Measurements from ENCODE around the gene SAMM50.
A peak's percentile ranks its signal among the peaks of the same experiment; 100 is the strongest.

The SAMM50 gene

GRCh38 chr22:43955040-43955882 lies at the start of gene SAMM50:
Gene SAMM50, plus strand, starts transcription at chr22:43955442. Its CDS starts 136 bp downstream, at chr22:43955578.
- peak; percentile 78 for DNase-seq

- no peak for DNase-seq
These were observed 49.6 kb upstream of the SAMM50 start for GRCh38 chr22:43905681-43906080.

DNA sequence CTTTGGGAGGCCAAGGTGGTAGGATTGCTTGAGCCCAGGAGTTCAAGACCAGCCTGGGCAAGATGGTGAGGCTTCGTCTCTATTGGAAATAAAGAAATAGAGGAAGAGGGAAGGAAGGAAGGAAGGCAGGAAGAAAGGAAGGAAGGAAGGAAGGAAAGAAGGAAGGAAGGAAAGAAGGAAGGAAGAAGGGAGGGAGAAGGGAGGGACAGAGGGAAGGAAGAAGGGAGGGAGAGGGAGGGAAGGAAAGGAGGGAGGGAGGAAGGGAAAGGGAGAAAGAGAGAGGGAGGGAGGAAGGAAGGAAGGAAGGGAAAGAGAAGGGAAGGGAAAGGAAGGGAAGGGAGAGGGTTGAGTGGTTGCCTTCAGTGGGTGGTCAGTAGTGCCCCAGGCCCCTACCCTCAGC lies 45.5 kb upstream of the SAMM50 start:
- no peak for DNase-seq

- DNase-seq: no peak
These were observed 45.0 kb upstream of the SAMM50 start for GRCh38 chr22:43910178-43910695.

- no peak for DNase-seq
These were observed 43.9 kb upstream of the SAMM50 start for GRCh38 chr22:43911351-43911750.

- DNase-seq: no peak
These were observed 37.7 kb upstream of the SAMM50 start for GRCh38 chr22:43917521-43917920.

- DNase-seq: no peak
These were observed 35.9 kb upstream of the SAMM50 start for GRCh38 chr22:43919106-43919973.

GRCh38 chr22:43921370-43921769 lies 33.9 kb upstream of the SAMM50 start:
- no peak for DNase-seq

- no peak for DNase-seq
These were observed 33.1 kb upstream of the SAMM50 start for GRCh38 chr22:43922123-43922522.

DNA sequence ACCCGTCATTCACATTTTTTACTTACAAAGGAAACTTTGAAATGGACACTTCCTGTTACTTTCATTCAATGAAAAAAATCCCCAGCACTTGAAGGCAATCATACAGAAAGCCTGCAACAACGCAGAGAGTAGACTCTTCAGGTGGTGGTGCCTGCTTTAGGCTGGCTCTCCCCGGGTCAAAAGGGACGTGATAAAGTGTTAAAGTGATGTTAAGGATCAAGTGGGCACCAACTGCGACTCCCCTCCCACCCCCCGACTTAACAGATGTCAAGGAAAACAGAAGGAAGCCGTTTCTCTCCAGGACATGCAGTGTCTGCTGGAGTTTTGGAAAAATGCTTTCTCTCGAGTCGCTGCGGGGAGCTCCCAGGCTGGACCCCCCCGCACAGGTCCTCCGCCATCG lies 32.1 kb upstream of the SAMM50 start:
- DNase-seq: no peak

DNA sequence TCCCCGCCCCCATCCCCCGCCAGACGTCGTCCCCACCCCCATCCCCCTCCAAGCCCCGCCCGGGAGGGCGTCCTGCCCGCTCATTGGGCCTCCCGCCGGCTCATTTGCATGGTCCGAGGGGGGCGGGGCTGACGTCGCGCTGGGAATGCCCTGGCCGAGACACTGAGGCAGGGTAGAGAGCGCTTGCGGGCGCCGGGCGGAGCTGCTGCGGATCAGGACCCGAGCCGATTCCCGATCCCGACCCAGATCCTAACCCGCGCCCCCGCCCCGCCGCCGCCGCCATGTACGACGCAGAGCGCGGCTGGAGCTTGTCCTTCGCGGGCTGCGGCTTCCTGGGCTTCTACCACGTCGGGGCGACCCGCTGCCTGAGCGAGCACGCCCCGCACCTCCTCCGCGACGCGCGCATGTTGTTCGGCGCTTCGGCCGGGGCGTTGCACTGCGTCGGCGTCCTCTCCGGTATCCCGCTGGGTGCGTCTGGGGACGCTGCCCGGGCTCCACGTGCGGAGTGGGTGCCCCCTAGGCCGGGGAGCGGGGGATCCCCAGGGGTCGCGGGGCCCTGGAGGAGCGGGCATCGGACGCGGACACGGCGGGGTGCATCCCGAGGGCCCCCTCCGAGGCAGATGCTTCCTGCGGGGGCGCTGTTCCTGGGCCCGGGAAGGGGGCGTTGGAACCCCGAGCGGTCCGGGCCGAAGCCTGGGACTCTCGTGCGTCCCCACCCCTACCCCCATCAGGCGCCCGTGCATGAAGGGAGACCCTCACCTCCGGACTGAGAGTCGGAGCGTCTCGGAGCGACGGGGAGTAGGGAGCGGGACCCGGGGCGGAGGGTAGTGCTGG lies 31.4 kb upstream of the SAMM50 start, which contains the start of gene PNPLA3:
Gene PNPLA3, plus strand, starts transcription at position 175 of the 834 bp plus-strand sequence. Its CDS starts 107 bp downstream, at position 282.
- peak; percentile 65 for DNase-seq

- no peak for DNase-seq
These were observed 30.4 kb upstream of the SAMM50 start for GRCh38 chr22:43924877-43925276.

DNA sequence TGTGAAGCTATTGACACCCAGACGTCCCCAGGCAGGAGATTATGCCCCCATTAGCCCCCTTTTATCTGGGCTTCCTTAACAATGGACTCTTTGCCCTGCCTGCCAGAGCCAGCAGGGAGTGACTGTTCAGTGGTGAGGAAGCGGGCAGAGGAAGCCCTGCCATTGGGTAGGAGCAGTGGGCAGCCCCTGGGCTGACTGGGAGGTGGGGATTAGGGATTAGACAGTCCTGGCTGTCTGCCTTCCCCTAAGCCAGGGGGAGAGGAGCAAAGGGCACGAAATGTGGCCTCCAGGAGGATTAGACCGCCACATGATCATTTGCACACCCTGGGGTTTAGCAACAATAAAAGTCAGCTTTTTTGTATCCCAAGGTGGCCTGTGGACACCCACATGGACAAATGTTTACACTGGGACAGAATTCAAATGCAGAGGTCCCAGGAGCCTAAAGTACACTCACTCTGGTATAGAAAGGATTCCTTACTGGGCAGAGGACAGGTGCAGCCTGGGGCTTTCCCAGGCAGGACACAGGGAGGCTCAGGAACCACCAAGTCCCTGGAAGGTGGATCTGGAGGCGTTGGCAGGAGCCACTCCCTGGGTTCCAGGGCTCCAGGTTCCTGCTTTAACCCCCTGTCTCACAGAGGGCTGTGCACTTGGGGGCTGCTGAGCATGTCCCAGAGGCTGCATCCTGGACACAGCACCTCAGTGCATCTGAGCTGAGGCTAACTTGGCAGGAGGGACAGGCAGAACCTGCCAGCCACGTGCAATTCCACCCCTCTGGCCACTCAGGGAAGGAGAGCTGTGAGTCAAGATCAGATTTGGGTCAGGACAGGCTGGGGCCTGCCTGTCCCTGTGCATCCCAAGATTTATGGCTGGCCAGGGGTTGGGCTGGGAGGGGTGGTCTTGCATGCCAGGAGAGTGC lies 29.6 kb upstream of the SAMM50 start:
- DNase-seq: peak; percentile 73

- no peak for DNase-seq
These were observed 28.9 kb upstream of the SAMM50 start for GRCh38 chr22:43926349-43926710.

DNA sequence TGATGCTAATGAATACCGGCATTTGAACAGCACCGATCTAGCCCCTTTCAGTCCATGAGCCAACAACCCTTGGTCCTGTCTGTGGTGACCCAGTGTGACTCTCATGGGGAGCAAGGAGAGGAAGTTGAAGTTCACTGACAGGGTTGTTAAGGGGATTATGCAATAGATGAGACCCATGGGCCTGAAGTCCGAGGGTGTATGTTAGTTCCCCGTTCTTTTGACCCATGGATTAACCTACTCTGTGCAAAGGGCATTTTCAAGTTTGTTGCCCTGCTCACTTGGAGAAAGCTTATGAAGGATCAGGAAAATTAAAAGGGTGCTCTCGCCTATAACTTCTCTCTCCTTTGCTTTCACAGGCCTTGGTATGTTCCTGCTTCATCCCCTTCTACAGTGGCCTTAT lies 26.8 kb upstream of the SAMM50 start:
- DNase-seq: no peak

GRCh38 chr22:43928908-43929307 lies 26.3 kb upstream of the SAMM50 start:
- no peak for DNase-seq

DNA sequence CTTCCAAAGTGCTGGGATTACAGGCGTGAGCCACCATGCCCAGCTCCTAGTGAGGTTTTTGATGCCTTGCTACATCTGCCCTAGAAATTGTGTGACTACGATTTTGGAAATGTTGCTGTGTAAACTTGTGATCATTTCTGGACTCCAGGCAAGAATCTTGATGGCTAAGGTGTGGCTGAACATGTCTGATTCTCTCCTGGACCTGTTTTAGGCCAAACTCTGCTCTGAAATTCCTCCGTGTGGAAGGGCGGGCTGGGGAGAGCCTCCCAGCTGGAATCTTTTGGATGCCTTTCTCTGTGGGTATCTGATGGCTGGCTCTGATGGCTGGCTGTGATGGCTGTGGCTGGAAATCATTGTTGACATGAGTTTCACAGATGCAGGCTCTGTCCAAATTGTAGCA lies 23.5 kb upstream of the SAMM50 start:
- DNase-seq: no peak

DNA sequence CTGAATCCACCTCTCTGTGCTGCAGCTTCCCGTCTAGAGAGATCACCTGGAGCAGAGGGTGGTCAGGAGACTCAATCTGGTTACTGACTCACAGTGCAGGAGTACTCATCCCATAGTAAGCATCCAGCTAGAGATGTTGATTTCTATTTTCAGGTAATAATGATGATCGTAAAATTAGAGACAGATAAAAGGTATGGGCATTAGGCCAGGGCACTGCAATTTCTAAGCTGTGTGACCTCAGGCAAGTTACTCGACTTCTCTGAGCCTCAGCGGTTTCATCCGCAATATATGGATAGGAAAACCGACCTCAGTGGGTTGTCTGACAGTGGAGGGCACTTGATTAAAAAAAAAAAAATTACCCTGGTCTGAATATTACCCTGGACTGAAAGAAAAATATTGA lies 13.8 kb upstream of the SAMM50 start:
- DNase-seq: no peak

DNA sequence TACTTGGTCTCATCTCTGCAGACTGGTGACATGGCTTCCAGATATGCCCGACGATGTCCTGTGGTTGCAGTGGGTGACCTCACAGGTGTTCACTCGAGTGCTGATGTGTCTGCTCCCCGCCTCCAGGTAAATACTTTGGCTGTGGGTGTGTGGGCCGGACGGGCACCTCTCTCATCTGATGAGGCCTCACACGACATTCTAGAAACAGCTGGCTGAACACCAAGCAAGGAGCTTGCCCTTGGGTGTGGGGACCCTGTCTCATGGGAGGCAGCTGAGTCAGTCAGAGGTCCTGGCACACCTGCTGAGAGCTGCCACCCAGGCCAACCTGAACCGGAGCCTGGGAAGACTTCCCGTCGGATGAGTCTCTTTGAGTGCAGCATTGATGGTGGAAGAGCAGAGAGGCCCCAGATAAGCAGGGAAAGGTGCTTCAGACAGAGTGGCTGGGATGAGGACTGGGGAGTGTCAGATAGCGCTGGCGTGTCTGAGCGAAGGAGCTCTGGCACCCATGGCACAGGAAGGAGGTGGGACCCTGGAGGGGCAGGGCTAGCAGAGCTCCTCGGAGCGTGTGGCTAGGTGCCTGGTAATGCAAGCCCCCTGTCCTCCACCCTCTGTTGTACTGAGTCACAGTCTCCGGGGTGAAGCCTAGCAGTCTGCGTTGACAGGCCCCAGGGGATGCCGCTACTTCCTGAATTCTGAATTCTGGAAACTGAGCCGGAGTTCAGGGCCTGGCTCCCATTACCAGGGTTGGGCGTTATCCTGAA lies 10.4 kb upstream of the SAMM50 start:
- DNase-seq: no peak

DNA sequence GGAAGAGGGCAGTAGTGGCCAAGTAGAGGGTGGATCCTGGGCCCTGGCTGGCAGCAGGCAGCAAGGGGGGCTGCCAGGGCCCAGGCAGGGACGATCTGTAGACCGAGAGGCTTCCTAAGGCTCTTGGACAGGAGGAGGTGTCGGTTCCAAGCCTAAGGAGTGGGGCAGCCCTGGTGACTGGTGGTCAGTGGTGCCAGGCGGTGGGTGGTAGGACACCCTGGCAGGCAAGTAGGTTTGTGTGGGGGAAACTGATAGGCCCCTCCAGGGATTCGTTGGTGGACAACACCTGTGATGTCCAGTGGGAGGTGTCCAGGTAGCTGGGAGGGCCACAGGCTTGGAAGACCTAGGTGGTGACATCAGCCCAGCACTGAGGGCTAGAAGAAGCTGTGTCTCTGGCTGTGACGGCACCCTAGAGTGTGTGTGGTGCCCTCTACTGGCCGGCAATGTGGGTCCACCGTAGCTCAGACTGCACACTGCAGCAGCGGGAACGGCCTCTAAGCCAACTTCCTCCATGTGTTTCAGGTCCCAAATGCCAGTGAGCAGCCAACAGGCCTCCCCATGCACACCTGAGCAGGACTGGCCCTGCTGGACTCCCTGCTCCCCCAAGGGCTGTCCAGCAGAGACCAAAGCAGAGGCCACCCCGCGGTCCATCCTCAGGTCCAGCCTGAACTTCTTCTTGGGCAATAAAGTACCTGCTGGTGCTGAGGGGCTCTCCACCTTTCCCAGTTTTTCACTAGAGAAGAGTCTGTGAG lies 9.4 kb upstream of the SAMM50 start:
- DNase-seq: no peak

Measured in NCI-H524 treated with DMSO at 0.1 percent for 48 hours (cell line).